Measurements from ENCODE around the gene CYYR1. TPM values are rescaled to one million over a fixed set of nuclear protein-coding genes. Genes with fewer than 3 reads are reported as not detected.
A peak's percentile ranks its signal among the peaks of the same experiment; 100 is the strongest.

CYYR1 gene
- total and polyA plus RNA-seq, 8 donors: 20.4 to 88.0 (median 75.9) TPM

- no peak overlapping the region for H3K27ac ChIP-seq
- ATAC-seq (no peak), DNase-seq (peak in 1 of 4 donors; percentile 59)
- H3K9me3 ChIP-seq: no peaks in the 10 kb centered on the region
- H3K4me1 ChIP-seq: no peaks in the 10 kb centered on the region
- no peak overlapping the region for H3K4me3 ChIP-seq
- no peaks in the 10 kb centered on the region for H3K36me3 ChIP-seq
- H3K27me3 ChIP-seq: no peaks in the 10 kb centered on the region
- TF ChIP-seq, protein P1, sequence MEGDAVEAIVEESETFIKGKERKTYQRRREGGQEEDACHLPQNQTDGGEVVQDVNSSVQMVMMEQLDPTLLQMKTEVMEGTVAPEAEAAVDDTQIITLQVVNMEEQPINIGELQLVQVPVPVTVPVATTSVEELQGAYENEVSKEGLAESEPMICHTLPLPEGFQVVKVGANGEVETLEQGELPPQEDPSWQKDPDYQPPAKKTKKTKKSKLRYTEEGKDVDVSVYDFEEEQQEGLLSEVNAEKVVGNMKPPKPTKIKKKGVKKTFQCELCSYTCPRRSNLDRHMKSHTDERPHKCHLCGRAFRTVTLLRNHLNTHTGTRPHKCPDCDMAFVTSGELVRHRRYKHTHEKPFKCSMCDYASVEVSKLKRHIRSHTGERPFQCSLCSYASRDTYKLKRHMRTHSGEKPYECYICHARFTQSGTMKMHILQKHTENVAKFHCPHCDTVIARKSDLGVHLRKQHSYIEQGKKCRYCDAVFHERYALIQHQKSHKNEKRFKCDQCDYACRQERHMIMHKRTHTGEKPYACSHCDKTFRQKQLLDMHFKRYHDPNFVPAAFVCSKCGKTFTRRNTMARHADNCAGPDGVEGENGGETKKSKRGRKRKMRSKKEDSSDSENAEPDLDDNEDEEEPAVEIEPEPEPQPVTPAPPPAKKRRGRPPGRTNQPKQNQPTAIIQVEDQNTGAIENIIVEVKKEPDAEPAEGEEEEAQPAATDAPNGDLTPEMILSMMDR (IDR thresholded peaks at IDR 0.05): no peak
- intact Hi-C loops (cut with DNase I): no loop called here
These were observed 150.9 kb downstream of the CYYR1 start for GRCh38 chr21:26422138-26422537.

DNA sequence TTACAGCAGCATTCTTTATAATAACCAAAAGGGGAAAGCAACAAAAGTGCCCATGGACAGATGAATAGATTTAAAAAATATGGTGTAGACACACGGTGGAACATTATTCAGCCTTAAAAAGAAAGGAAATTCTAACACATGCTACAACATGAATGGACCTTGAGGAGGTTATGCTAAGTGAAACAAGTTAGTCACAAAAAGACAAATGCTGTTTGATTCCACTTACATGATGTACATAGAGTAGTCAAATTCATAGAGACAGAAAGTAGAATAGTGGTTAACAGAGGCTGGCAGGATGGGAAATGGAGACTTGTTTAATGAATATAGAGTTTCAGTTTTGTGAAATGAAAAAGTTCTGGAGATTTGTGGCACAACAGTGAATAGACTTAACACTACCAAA, 151.4 kb downstream of the CYYR1 start:
- DNase-seq (no peak), ATAC-seq (no peak)
- no peaks in the 10 kb centered on the region for H3K27me3 ChIP-seq
- intact Hi-C loops (cut with DNase I): no loop called here
- no peaks in the 10 kb centered on the region for H3K4me1 ChIP-seq
- TF ChIP-seq, protein P1 (IDR thresholded peaks at IDR 0.05): no peak
- H3K4me3 ChIP-seq: no peak overlapping the region
- H3K36me3 ChIP-seq: no peaks in the 10 kb centered on the region
- no peak overlapping the region for H3K27ac ChIP-seq
- no peaks in the 10 kb centered on the region for H3K9me3 ChIP-seq
